ENCODE data around the gene PHTF2.

PHTF2 gene

GRCh38 chr7:77917500-77918262 lies 119.1 kb downstream of the PHTF2 start:
- peaks cover 32% of the 10 kb centered on the region for H3K36me3 ChIP-seq (ENCODE audit: control insufficient read depth, low read length)
- no peak overlapping the region for H3K4me2 ChIP-seq (ENCODE audit: low read length)
- TF ChIP-seq EZH2phosphoT487 (IDR thresholded peaks at IDR 0.05; ENCODE audit: borderline replicate concordance, low read length), result no peak
- no peak for TF ChIP-seq CTCF (IDR thresholded peaks at IDR 0.05; ENCODE audit: low read depth, low read length, poor library complexity, severe bottlenecking)
- no peaks in the 10 kb centered on the region for H3K27me3 ChIP-seq (ENCODE audit: control insufficient read depth, low read length)
- no peaks in the 10 kb centered on the region for H3K9me2 ChIP-seq (replicated peaks; ENCODE audit: control insufficient read depth, low read length)
- H3K4me1 ChIP-seq (ENCODE audit: control insufficient read depth, low read length), result peaks cover 23% of the 10 kb centered on the region
- H3K4me3 ChIP-seq (ENCODE audit: low read length), result no peak overlapping the region
- H3K79me2 ChIP-seq (ENCODE audit: control insufficient read depth, low read length), result no peaks in the 10 kb centered on the region
- H3K9me3 ChIP-seq (ENCODE audit: control insufficient read depth, insufficient read depth, low read length), result no peaks in the 10 kb centered on the region
- no peak overlapping the region for H3K27ac ChIP-seq (ENCODE audit: low read depth, low read length)
- 0 out of 2 replicates have a peak, but pooled peaks cover 3% of the 10 kb centered on the region for H3F3A ChIP-seq (ENCODE audit: control insufficient read depth, insufficient read depth)
- no peaks in the 10 kb centered on the region for H4K20me1 ChIP-seq (ENCODE audit: control insufficient read depth, insufficient read depth, low read depth, low read length)

- no peak overlapping the region for H3K4me3 ChIP-seq (ENCODE audit: low read length)
- H3K4me2 ChIP-seq (ENCODE audit: low read length), result no peak overlapping the region
- H3K36me3 ChIP-seq (ENCODE audit: control insufficient read depth, low read length), result peaks cover 41% of the 10 kb centered on the region
- no peak overlapping the region for H3K27ac ChIP-seq (ENCODE audit: low read depth, low read length)
- H3K79me2 ChIP-seq (ENCODE audit: control insufficient read depth, low read length), result no peaks in the 10 kb centered on the region
- TF ChIP-seq CTCF (IDR thresholded peaks at IDR 0.05; ENCODE audit: low read depth, low read length, poor library complexity, severe bottlenecking) (no peak), EZH2phosphoT487 (IDR thresholded peaks at IDR 0.05; ENCODE audit: borderline replicate concordance, low read length) (no peak)
- no peaks in the 10 kb centered on the region for H4K20me1 ChIP-seq (ENCODE audit: control insufficient read depth, insufficient read depth, low read depth, low read length)
- peaks cover 19% of the 10 kb centered on the region for H3K4me1 ChIP-seq (ENCODE audit: control insufficient read depth, low read length)
- no peaks in the 10 kb centered on the region for H3K9me2 ChIP-seq (replicated peaks; ENCODE audit: control insufficient read depth, low read length)
- H3F3A ChIP-seq (ENCODE audit: control insufficient read depth, insufficient read depth), result 0 out of 2 replicates have a peak, but pooled peaks cover 3% of the 10 kb centered on the region
- H3K27me3 ChIP-seq (ENCODE audit: control insufficient read depth, low read length), result no peaks in the 10 kb centered on the region
- H3K9me3 ChIP-seq (ENCODE audit: control insufficient read depth, insufficient read depth, low read length), result no peaks in the 10 kb centered on the region
These were observed 120.1 kb downstream of the PHTF2 start for GRCh38 chr7:77918676-77919075.

DNA sequence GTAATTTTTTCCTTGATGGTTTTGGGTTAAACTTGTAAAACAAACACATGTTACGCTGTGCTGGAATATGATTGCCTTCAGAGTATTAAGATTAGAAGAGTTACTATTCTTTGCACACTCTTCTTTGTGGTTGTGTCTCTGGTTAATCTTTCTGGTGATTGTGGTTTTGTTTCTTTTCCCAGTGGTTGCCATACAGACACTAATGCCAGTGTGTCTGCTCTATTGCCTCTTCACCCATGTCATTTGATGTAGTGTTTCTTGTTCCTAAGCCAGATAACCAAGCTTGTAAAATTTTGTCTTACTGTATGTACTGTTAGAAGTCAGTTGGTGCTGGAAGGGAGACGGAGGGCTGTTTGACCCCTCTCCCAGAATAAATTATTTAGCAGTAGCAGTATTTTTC lies 124.8 kb downstream of the PHTF2 start:
- no peaks in the 10 kb centered on the region for H3K27me3 ChIP-seq (ENCODE audit: control insufficient read depth, low read length)
- TF ChIP-seq CTCF (IDR thresholded peaks at IDR 0.05; ENCODE audit: low read depth, low read length, poor library complexity, severe bottlenecking) (no peak), EZH2phosphoT487 (IDR thresholded peaks at IDR 0.05; ENCODE audit: borderline replicate concordance, low read length) (no peak)
- H4K20me1 ChIP-seq (ENCODE audit: control insufficient read depth, insufficient read depth, low read depth, low read length), result no peaks in the 10 kb centered on the region
- no peaks in the 10 kb centered on the region for H3K9me3 ChIP-seq (ENCODE audit: control insufficient read depth, insufficient read depth, low read length)
- H3F3A ChIP-seq (ENCODE audit: control insufficient read depth, insufficient read depth), result 0 out of 2 replicates have a peak, but pooled peaks cover 7% of the 10 kb centered on the region
- no peaks in the 10 kb centered on the region for H3K9me2 ChIP-seq (replicated peaks; ENCODE audit: control insufficient read depth, low read length)
- H3K36me3 ChIP-seq (ENCODE audit: control insufficient read depth, low read length), result peaks cover 48% of the 10 kb centered on the region
- H3K4me1 ChIP-seq (ENCODE audit: control insufficient read depth, low read length), result peaks cover 3% of the 10 kb centered on the region; the same call in 1 of the 2 replicates
- no peak overlapping the region for H3K27ac ChIP-seq (ENCODE audit: low read depth, low read length)
- no peaks in the 10 kb centered on the region for H3K79me2 ChIP-seq (ENCODE audit: control insufficient read depth, low read length)
- no peak overlapping the region for H3K4me3 ChIP-seq (ENCODE audit: low read length)
- no peak overlapping the region for H3K4me2 ChIP-seq (ENCODE audit: low read length)
